GM12878 (cell line): ENCODE data around the gene RGL4. TPM values are rescaled to one million over a fixed set of nuclear protein-coding genes. Genes with fewer than 3 reads are reported as not detected.
A peak's percentile ranks its signal among the peaks of the same experiment; 100 is the strongest.

Experiments used
- BHLHE40 ChIP-seq, 2 experiments: fragments of 450-650 bp in 1 of 2; IDR thresholded peaks; 2 replicates each; pipeline ENCODE4 v1.6.1; 2011 to 2017; ENCODE audit warnings: low read depth in 2 of 2, borderline replicate concordance in 1 of 2, improper control_type of control experiment in 1 of 2, low read length in 1 of 2, mild to moderate bottlenecking in 1 of 2
- BRCA1 ChIP-seq: IDR thresholded peaks from 2 replicates; pipeline ENCODE4 v1.6.1; 2011; ENCODE audit warnings: low read depth, low read length, improper control_type of control experiment
- CHD1 ChIP-seq: IDR thresholded peaks from 2 replicates; pipeline ENCODE4 v1.6.1; 2012; ENCODE audit warnings: low read depth, low read length, improper control_type of control experiment
- CHD4 ChIP-seq: fragments of 200-600 bp; sonication (generic); IDR thresholded peaks from 2 replicates; pipeline ENCODE4 v1.6.1; 2016; ENCODE audit warnings: mild to moderate bottlenecking
- CTCF ChIP-seq, 3 experiments: IDR thresholded peaks in 2 of 3; conservative IDR thresholded peaks in 1 of 3; 2 replicates each; pipeline ENCODE4 v1.5.1; 2011; ENCODE audit warnings: low read depth in 3 of 3, low read length in 3 of 3, mild to moderate bottlenecking in 3 of 3, control low read depth in 2 of 3, moderate library complexity in 2 of 3, inconsistent platforms in 1 of 3, mixed read lengths in 1 of 3; ENCODE audit not compliant: control insufficient read depth in 2 of 3, insufficient read depth in 1 of 3; ENCODE audit errors: extremely low read depth in 1 of 3
- CUX1 ChIP-seq: IDR thresholded peaks from 2 replicates; pipeline ENCODE4 v1.6.1; 2012; ENCODE audit warnings: improper control_type of control experiment, low read depth, low read length; ENCODE audit not compliant: insufficient replicate concordance
- ESRRA ChIP-seq: IDR thresholded peaks from 2 replicates; pipeline ENCODE4 v1.6.1; 2012; ENCODE audit warnings: mild to moderate bottlenecking, low read length, improper control_type of control experiment
- HCFC1 ChIP-seq: fragments of 150-350 bp; IDR thresholded peaks from 2 replicates; pipeline ENCODE4 v1.6.1; 2014; ENCODE audit warnings: low read length
- HDGF ChIP-seq: fragments of 450-650 bp; IDR thresholded peaks from 2 replicates; pipeline ENCODE4 v1.6.1; 2016; ENCODE audit warnings: antibody characterized with exemption
- MEF2A ChIP-seq: IDR thresholded peaks from 2 replicates; pipeline ENCODE4 v1.6.1; 2011; ENCODE audit warnings: low read depth, mild to moderate bottlenecking, low read length, moderate library complexity; ENCODE audit not compliant: insufficient read depth
- NFIC ChIP-seq: IDR thresholded peaks from 2 replicates; pipeline ENCODE4 v1.6.1; 2012; ENCODE audit warnings: low read depth, mild to moderate bottlenecking, inconsistent platforms, low read length, moderate library complexity
- PAX8 ChIP-seq: fragments of 450-650 bp; IDR thresholded peaks from 2 replicates; pipeline ENCODE4 v1.6.1; 2017; ENCODE audit warnings: mild to moderate bottlenecking, moderate library complexity
- PML ChIP-seq: IDR thresholded peaks from 2 replicates; pipeline ENCODE4 v1.6.1; 2012; ENCODE audit warnings: low read length, inconsistent platforms
- RAD21 ChIP-seq: IDR thresholded peaks from 2 replicates; pipeline ENCODE4 v1.6.1; 2011; ENCODE audit warnings: mild to moderate bottlenecking, low read depth, low read length, moderate library complexity; ENCODE audit not compliant: insufficient read depth
- RBBP5 ChIP-seq: fragments of 200-600 bp; sonication (generic); conservative IDR thresholded peaks from 2 replicates; pipeline ENCODE4 v1.6.1; 2016
- RELA ChIP-seq: fragments of 450-650 bp; IDR thresholded peaks from 2 replicates; pipeline ENCODE4 v1.8.0; 2014; ENCODE audit warnings: borderline replicate concordance; ENCODE audit not compliant: partially characterized antibody
- RUNX3 ChIP-seq: IDR thresholded peaks from 2 replicates; pipeline ENCODE4 v1.6.1; 2012; ENCODE audit warnings: low read length, inconsistent platforms
- SIN3A ChIP-seq: IDR thresholded peaks from 2 replicates; pipeline ENCODE4 v1.6.1; 2012; ENCODE audit warnings: low read depth, low read length, improper control_type of control experiment
- TCF12 ChIP-seq: IDR thresholded peaks from 2 replicates; pipeline ENCODE4 v1.6.1; 2011; ENCODE audit warnings: low read depth, mild to moderate bottlenecking, low read length
- polyA plus RNA-seq, 11 experiments: library from polyadenylated mRNA; depleted of rRNA in 4 of 11; unstranded in 6 of 11; stranded (reverse) in 5 of 11; fragments of >200 nt; fragmentation: Nextera tagmentation in 4 of 11; fragmentation: Illumina TruSeq in 1 of 11; extraction: Ambion mirVana in 4 of 11; extraction: Trizol in 1 of 11; gene quantifications; 1 replicate in 1 of 11; 2 replicates in 10 of 11; pipeline versions ENCODE4 v1.2.1 to v1.2.3, GENCODE V29; 2011 to 2016; ENCODE audit warnings: inconsistent platforms in 2 of 11, missing spikeins in 2 of 11, low read depth in 1 of 11
- total RNA-seq, 4 experiments: library from RNA; depleted of rRNA in 3 of 4; stranded (reverse); fragments of >200 nt in 3 of 4; fragmentation: Illumina TruSeq in 1 of 4; extraction: Trizol in 1 of 4; gene quantifications; 2 replicates each; pipeline versions ENCODE4 v1.2.1 to v1.2.3, GENCODE V29; 2013 to 2021
- TF ChIP-seq, protein P1 (sequence below): fragments of 450-650 bp; IDR thresholded peaks from 2 replicates; pipeline ENCODE4 v1.6.1; 2018; ENCODE audit warnings: borderline replicate concordance, mild to moderate bottlenecking; ENCODE audit not compliant: partially characterized antibody

RGL4 gene
- total and polyA plus RNA-seq, 10 of the 15 experiments (the other 5 are each of a cell fraction or from before 2014, with no cell fraction given), result 1.4 to 9.0 (median 2.0) TPM; not detected in 1

DNA sequence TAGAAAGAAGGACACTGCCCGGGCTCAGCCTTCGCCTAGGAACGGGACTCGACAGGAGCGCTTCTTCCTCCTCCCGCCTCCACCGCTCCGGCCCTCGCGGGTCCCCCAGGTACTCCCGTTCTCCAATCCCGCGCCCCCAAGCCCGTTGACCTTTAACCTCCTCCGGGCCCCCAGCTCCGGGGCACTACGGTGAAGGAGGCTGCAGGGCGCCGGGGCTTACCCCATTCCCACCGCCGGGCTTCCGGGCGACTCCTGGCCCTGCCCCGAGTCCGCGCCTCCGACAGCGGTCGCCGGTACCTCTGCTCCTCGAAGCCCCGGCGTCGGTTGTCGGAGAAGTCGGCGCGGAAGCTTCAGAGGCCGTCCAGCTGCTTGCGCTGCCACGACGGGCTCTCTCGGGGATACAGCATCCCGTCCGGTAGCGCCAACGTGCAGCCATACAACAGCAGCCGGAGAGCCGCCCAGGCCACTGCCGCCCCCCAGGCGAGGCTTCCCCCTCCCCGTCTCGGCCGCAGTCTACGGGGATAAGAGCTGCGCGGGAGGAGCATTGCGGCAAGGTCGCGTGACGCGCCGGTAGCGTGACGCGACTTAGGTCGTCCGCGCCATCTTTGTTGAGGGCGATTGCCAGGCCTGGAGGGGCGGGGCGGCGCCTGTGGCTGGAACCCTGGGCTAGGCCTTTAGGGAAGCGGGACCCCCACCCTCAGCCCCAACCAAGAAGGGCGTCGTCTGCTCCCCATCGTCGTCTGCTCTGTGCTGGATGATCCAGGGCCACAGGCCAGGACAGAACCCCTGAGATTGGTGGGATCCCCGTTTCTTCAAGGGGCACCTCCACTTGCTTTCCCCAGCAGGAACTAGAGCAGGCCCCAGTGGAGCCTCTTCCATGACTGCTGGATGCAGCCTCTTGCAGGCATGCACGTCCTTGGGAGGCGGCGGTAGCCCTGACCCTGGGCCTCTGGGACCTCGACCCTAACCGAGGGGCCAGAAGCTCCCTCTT is 26.3 kb downstream of the RGL4 start (continued):
- TF ChIP-seq CUX1, result no peak
- TF ChIP-seq SIN3A, result peak; percentile 65; the same call in 1 of the 2 replicates
- TF ChIP-seq HCFC1, result peak; percentile 93
- peak; percentile 92 for TF ChIP-seq RELA
- no peak for TF ChIP-seq CTCF (IDR thresholded peaks at IDR 0.05 in 2 of 3, conservative IDR thresholded peaks at IDR 0.05 in 1 of 3; ENCODE audit: control insufficient read depth in 2 of 3, extremely low read depth in 1 of 3, insufficient read depth in 1 of 3, low read depth in 3 of 3, low read length in 3 of 3)
- 0 out of 2 replicates have a peak, but pooled peaks have one; percentile 39 for TF ChIP-seq TCF12
- no peak; the same call in 1 of the 2 replicates for TF ChIP-seq PML
- TF ChIP-seq, protein P1, sequence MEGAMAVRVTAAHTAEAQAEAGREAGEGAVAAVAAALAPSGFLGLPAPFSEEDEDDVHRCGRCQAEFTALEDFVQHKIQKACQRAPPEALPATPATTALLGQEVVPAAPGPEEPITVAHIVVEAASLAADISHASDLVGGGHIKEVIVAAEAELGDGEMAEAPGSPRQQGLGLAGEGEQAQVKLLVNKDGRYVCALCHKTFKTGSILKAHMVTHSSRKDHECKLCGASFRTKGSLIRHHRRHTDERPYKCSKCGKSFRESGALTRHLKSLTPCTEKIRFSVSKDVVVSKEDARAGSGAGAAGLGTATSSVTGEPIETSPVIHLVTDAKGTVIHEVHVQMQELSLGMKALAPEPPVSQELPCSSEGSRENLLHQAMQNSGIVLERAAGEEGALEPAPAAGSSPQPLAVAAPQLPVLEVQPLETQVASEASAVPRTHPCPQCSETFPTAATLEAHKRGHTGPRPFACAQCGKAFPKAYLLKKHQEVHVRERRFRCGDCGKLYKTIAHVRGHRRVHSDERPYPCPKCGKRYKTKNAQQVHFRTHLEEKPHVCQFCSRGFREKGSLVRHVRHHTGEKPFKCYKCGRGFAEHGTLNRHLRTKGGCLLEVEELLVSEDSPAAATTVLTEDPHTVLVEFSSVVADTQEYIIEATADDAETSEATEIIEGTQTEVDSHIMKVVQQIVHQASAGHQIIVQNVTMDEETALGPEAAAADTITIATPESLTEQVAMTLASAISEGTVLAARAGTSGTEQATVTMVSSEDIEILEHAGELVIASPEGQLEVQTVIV, result peak; percentile 70
- TF ChIP-seq ESRRA, result no peak
- peak; percentile 96 for TF ChIP-seq HDGF
- TF ChIP-seq CHD1, result 0 out of 2 replicates have a peak, but pooled peaks have one; percentile 58
- TF ChIP-seq CHD4, result no peak
- TF ChIP-seq RAD21, result no peak
- TF ChIP-seq NFIC, result no peak
- TF ChIP-seq MEF2A, result 0 out of 2 replicates have a peak, but pooled peaks have one; percentile 28
- peak; percentile 79 for TF ChIP-seq RUNX3
- no peak for TF ChIP-seq PAX8
- no peak; the same call in 1 of the 2 replicates for TF ChIP-seq BRCA1
- peak; percentile 99 for TF ChIP-seq BHLHE40 (IDR thresholded peaks at IDR 0.05; ENCODE audit: borderline replicate concordance in 1 of 2, low read depth in 2 of 2, low read length in 1 of 2)
- no peak for TF ChIP-seq RBBP5
